HG03196 (cell line): Measurements from ENCODE around the gene CRYGS.
"Not testable (repeated sequence)": the region's sequence is repeated elsewhere in the genome, so short reads cannot be mapped to it uniquely, and the experiment has no call there.

Experiments
- ATAC-seq: cut with Tn5 transposase; IDR thresholded peaks from one replicate; pipeline ENCODE4 v1.9.1; 2021; ENCODE audit not compliant: unreplicated experiment

Gene CRYGS

GRCh38 chr3:186520431-186520830, 23.7 kb downstream of the CRYGS start:
- no peak for ATAC-seq

DNA sequence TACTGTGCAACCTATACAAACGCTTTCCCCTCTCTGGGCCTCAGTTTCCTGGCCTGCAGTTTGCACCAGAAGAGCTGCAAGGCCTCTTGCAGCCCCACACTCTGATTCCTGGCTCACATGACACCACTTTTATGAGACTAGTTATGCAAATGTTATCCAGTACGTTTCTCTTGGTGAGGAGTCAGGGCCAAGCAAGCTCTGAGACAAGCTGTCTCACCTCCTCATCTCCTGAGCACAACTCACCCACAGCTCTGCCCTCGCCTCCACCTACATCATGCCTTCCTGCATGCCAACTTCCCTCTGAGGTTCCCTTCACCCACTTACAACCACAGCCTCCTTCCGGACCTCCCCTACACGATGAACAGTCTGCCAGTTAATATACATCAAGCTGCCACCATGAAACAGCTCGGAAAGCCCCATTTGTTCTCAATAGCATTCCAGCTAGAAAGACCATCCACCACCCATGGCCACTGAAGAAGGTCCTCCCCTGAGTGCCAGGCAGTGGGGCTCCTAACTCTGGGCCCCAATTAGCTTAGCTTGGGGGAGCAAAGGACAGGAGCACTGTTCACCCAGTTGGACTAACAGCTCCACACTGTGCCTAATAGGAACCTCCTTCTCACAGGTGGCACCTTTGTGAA, 25.0 kb downstream of the CRYGS start:
- peak; percentile 49 for ATAC-seq

- ATAC-seq: no peak
These were observed 27.0 kb downstream of the CRYGS start for GRCh38 chr3:186517218-186517617.

DNA sequence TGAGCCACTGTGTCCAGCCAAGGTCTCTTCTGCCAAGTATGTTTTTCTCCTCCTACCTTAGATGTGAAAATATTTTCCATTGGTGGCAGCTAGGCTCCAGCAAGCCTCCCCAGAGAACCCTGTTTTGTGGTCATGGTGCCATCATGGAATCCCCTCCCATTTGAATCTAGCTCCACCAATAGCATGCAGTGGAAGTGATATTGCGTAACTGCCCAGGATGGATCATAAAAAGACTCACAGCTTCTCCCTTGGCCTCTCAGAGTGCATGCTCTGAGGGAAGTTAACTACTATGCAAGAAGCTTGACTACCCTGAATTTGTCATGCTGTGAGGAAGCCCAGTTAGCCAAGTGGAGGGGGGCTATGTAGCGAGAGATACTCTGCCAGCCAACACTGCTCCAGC, 27.5 kb downstream of the CRYGS start:
- no peak for ATAC-seq

DNA sequence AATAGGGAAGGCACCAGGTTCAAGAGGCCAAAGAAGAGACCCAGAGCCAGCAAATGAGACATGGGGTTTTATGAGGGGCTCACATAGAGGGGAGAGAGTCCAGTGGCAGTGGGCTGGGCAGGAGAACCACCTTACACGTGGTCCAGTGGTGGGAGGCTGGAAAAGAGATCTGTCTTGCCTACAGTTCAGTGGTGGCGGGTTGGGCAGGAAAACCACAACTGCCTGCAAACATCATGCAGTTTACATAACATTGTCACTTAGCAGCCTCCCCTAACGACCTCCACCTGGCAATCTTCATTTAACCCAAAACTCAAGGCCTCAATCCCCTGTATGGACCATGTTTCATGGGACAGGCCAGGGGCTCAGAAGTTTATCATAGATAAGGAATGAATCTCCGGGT, 29.1 kb downstream of the CRYGS start:
- no peak for ATAC-seq

- ATAC-seq: no peak
These were observed 29.7 kb downstream of the CRYGS start for GRCh38 chr3:186514296-186515002.

DNA sequence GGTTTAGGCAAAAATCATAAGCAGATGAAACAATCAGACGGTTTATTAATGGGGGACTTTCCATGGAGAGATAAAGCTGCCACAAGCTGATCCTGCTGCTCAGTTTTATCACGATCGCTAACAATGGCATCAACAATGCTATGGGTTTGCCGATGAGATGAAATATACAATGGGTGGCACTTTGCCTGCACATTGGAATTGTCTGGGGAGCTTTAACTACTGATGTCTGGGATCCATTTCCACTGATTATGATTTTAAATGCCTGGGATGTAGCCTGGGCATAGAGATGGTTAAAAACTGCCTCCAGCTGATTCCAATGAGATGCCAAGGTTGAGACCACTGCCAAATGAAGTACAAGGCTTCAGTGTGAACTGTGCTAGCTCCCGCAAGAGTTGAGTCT, 30.8 kb downstream of the CRYGS start:
- no peak for ATAC-seq

GRCh38 chr3:186512570-186513302, 31.4 kb downstream of the CRYGS start:
- ATAC-seq: no peak

DNA sequence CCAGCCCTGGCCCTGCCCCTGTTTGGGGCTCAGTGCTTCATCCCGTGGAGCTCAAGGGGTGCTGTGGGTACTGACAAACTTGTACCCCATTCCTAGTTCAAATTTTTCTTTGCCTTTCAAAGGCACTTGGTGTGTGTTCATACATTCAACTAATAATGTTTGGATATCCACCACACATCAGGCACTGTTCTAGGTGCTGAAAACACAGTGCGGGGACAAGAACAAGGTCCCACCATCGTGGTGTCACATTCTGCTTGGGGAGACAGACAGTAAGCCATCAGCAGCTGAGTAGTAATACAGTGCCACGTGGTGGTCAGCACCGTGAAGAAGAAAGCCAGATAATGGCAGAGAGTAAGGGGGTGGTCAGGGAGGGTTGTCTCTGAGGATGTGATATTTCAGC, 32.5 kb downstream of the CRYGS start:
- no peak for ATAC-seq

GRCh38 chr3:186511245-186511644, 32.9 kb downstream of the CRYGS start:
- ATAC-seq: peak; percentile 66

DNA sequence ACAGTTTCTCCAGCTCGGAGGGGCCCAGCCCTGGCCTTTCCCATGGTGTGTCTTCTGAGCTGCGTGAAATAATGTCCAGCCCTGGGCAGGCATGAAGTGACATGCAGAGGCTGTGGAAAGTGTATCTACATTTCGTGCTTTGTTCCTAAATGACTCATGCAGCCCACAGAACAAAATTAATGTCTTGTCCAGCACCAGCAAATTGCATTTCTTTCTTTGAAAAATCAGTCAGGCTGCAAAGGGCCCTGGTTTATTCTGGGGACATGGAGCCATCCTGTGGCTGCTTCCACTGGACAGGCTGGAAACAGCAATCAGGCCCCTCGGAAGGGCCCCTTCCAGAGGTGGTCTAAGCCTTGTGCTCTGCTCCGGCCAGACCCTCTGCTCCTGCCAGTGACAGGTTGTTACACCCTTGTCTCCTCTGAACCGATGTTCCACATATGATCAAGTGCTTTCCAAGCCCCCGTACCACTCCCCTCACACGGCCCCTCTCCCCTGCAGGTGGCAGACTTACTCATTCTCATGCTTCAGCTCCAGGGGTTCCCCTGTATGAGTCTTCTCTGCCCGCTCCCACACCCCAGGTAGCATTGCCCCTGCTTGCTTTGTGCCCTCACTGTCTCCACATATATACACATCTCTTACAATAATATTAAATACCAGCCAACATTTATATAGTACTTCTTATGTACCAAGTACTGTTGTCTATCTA, 33.7 kb downstream of the CRYGS start:
- ATAC-seq: no peak

- no peak for ATAC-seq
These were observed 34.8 kb downstream of the CRYGS start for GRCh38 chr3:186509423-186509822.

GRCh38 chr3:186506857-186507256, 37.3 kb downstream of the CRYGS start:
- no peak for ATAC-seq

DNA sequence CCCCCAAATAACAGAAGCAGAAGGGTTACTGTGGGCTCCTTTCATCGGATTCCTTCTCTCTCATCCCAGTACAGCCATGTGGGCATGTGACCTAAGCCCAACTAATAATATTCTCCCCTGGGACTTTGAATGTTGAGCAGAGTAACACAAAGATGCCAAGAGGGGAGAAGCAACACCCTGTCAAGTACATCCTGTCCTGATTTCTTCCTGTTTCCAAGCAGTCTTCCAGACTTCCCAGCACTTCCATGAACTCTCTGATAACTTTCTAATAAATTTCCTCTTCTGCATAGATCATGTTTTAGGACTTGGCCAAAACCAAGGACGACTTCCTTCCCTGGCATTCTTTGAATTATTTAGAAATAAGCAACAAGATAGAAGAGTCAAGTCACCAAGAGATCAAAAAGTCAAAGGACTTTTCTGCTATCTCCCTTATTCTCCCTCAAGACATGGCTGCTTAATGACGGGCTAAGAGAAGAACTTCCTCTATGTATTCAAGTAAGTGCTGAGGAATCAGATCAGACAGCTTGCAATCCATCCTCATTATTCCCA, 37.9 kb downstream of the CRYGS start:
- ATAC-seq: no peak

DNA sequence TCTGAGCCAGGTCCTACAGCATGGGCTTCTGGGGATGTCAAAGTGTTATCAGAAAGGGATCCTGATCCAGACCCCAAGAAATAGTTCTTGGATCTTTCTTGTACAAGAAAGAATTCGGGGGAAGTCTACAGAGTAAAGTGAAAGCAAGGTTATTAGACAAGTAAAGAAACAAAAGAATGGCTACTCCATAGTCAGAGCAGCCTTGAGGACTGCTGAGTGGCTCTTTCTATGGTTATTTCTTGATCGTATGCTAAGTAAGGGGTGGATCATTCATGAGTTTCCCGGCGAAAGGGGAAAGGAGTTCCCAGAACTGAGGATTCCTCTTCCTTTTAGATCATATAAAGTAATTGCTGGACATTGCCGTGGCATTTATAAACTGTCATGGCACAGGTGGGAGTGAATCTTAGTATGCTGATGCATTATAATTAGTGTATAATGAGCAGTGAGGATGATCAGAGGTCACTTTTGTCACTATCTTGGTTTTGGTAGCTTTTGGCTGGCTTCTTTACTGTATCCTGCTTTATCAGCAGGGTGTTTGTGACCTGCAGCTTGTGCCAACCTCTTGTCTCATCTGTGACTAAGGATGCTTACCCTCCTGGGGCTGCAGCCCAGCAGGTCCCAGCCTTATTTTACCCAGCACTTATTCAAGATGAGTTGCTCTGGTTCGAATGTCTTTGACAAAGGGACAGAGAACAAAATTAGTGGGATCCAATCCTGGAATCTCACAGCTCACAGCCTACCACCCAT, 41.0 kb downstream of the CRYGS start:
- ATAC-seq: no peak

DNA sequence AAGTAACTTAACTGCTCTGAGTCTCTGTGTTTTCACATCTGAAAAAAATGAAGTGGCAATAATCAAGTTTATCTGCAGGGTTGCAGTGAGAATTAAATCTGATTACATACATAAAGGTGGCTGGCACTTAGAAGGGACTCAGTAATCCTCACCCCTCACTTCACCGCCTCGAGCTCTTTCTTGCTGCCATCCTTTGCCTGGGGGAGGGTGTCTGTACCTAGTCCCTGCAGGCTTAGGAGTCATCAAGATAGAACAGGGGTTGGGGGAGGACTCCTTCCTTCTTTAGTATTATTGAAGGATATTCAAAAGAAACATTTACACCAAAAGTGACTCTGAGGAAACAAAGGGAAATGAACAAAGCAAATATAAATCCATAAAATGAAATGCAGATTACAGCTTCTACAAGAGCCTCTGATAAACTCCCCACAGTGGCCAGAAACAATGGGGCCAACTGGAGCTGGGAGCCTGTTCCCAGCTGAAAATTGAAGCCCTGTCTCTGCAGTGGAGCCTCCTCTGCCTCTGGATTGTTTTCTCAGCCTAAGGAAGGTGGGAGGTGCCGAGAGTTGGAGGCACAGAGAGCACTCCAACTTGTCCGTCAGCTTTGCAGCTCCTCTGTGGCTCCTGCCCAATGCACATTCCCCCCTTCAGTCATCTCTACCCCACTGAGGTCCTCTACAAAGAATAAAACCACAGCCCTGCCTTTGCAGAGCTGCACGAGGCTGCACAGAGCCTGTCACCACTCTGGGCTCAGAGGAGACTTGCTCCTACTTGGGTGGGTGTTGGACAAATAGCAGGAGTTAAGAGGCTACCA, 41.8 kb downstream of the CRYGS start:
- ATAC-seq: no peak

- not testable (repeated sequence) for ATAC-seq
These were observed 44.2 kb downstream of the CRYGS start for GRCh38 chr3:186499949-186500348.

- ATAC-seq: not testable (repeated sequence)
These were observed 46.2 kb downstream of the CRYGS start for GRCh38 chr3:186498022-186498421.

- ATAC-seq: no peak
These were observed 46.6 kb downstream of the CRYGS start for GRCh38 chr3:186497608-186498007.

DNA sequence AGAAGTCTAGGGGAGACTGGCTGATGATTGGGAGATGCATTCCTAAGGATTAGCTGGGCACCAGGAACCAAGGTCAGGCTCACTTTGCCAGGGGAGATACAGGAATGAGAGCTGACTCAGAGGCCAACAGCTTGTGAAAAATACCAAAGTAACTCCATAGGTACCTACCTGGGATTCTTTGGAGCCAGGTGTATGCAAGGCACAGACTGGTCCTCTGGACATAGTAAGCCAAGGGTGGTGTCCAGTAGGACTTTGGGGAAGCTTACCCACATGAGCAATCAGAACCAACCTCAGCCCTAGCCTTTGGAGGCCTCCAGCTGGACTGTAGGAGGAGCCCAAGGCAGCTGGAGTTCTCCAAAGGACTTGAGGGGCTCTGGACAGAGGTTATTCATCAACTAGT, 47.5 kb downstream of the CRYGS start:
- no peak for ATAC-seq
